NCI-H2029 (cell line): ENCODE measurements around the gene FIGLA.
A peak's percentile ranks its signal among the peaks of the same experiment; 100 is the strongest.
"Not testable (repeated sequence)": the region's sequence is repeated elsewhere in the genome, so short reads cannot be mapped to it uniquely, and the experiment has no call there.

Experiments used
- DNase-seq: peaks from one replicate; lab custom pipeline; 2025; lab: John Stamatoyannopoulos, UW

The FIGLA gene

DNA sequence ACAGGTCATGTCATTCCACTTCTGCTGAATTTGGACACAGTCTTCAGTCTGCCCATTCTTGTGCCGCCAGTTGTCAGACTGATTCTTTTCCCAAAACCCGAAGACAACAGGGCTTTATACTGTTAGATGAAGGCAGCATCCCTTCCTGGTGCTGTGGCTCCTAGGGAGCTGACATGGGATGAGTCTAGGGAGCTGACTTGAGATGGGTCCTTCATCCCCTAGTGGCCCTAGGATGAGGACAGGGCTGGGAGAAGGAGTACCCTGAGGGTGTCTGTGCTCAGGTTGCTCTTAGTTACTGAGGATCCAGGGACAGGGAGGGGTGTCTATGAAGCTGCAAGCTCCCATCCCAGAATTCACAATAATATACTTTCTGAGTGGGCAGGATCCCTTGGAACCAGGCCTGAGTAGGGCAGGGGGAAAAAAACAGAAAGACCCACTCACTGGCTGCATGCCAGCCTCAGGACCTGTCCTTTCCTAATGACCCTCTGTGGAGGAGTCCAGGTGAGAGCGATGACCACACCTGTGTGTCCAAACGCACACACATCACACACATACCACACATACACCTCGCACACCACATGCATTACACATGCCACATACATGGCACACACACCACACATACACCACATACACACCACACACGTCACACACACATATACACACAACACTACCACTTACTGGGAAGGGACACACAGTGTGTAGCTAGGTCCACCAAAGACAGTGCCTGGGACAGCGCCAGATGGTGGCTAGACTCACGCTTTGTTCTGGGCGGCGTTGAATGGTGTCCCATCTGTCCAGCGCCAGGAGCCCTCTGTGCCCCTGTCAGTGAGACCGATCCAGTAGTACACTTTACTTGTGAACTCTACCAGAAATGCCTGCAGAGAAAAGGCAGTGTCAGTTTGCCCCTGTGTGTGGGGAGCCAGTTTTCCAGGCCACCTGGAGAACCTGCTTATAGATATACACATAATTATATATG is 18.8 kb upstream of the FIGLA start:
- DNase-seq, result no peak

DNA sequence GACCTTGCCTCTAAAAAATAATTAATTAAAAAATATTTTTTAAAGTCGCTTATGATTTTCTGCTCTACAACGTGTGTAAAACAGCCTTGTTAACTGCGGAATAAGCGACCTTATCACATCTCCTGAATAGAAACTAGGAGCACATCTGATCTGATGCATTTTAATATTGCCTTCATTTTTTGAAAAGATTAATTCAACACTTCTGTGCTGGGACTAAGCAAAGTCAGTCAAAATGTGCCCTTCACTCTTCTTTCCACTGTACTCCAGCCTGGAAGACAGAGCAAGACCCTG is 17.3 kb upstream of the FIGLA start:
- no peak for DNase-seq

DNA sequence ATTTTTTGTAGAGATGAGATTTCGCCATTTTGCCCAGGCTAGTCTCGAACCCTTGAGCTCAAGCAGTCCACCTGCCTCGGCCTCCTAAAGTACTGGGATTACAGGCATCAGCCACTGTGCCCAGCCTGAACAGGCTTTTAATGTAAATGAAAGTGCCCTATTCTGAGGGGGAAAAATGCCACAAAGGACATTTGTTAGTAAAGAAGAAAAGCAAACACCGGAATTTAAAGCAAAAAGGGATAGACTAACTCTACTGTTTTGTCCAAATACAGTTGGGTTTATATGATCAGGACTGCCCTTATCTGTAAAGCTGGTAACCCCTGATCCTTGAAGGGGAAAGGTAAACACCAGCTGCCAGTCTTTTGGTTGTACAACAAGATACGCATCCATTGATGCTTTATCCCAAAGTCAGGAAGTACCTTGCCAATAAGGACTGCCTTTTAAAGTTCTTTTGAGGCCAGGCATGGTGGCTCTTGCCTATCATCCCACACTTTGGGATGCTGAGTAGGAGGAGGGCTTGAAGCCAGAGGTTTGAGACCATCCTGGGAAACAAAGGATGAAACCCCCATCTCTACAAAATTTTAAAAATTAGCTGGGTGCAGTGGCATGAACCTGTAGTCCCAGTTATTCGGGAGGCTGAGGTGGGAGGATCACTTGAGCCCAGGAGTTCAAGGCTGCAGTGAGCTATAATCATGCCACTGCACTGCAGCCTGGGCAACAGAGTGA is 16.8 kb upstream of the FIGLA start:
- no peak for DNase-seq

DNA sequence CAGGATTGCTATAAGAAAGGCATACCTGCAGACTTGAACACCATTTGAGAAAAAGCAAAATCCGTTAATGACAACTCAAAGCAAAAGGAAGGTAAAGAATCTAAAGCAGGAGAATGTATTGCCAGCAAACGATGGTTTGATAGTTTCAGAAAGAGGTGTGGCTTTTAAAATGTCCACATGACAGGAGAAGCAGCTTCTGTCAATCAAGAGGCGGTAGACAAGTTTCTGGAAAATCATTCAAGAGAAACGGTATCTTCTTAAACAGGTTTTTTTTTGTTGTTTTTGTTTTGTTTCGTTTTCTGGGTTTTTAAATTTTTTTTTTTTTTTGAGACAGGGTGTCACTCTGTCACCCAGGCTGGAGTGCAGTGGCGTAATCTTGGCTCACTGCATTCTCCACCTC is 16.2 kb upstream of the FIGLA start:
- no peak for DNase-seq

DNA sequence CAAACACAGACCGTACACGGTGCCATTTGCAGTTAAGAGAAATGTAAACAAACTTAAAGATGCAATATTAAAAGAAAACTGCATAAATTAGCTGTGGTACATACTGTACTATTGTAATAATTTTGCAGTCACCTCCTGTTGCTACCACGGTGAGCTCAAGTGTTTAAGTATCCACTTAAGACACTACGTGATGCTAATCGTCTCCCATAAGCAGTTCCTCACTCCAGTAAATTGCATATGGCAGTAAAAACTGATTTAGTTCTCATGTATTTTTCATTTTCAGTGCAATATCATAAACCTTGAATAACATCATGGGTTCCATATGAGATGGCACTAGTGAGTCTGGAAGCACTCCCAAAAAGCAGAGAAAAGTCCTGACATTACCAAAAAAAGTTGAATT is 15.6 kb upstream of the FIGLA start:
- DNase-seq, result peak; percentile 68

DNA sequence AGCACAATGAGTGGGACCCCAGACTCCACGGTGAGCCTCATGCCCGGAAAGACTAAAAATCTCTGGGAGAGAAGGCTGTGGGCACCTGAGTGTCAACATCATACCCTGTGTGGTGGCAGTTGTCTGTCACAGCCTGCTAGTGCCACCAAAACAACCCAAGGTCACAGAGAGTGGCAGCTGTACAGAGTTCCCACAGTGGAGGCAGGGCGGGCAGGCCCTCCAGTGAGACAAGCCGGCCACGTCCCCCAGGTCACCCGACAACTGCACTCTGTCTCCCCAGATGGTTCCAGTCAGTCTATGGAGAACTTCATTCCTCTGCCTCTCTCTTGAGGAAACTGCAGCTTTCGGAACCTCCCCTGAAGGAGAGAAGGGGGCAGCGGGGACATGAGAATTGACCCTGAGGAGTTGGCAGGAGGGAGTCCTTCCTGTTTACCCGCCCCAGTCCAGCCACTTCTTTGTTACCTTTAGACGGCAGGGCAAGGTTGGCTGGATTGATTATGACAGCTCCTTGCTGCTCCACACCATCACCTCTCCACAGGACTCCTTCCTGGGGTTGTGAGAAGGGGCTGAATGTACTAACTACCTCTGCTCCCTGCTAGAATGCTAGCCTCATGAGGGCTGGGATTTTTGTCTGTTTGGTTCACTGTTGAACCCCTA is 11.3 kb upstream of the FIGLA start:
- no peak for DNase-seq

DNA sequence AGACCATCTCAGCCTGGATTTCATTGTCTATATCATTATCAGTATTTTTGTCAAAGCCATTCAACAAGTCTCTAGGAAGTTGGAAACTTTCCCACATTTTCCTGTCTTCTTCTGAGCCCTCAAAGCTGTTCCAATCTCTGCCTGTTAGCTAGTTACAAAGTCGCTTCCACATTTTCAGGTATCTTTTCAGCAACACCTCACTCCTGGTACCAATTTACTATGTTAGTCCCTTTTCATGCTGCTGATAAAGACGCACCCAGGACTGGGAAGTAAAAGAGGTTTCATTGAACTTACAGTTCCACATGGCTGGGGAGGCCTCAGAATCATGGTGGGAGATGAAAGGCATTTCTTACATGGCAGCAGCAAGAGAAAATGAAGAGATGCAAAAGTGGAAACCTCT is 9.3 kb upstream of the FIGLA start:
- DNase-seq, result no peak

DNA sequence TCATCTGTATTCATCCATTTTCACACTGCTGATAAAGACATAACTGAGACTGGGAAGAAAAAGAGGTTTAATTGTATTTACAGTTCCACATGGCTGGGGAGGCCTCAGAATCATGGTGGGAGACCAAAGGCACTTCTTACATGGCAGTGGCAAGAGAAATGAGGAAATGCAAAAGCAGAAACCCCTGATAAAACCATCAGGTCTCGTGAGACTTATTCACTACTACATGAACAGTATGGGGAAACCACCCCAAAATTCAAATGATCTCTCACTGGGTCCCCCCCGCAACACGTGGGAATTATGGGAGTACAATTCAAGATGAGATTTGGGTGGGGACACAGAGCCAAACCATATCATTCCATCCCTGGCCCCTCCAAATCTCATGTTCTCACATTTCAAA is 7.6 kb upstream of the FIGLA start:
- not testable (repeated sequence) for DNase-seq

DNA sequence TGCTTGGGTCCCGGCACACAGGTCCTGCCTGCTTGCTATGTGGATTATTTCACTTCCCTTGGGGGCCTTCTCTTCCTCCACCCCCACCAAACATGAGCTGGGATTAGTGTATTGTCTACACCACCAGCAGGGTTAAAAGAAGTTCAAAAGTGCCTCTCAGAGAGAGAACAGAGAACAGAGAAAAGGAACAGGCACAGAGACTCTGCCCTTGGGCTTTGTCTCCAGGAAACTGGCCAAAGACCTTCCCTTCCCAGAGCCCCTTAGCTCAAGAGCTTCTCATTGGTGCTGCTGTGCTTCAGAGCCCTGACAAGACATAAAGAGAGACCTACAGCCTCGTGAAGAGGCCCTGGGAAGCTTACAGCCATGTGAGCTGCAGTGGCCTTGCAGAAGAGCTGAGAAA is 7.1 kb upstream of the FIGLA start:
- DNase-seq, result no peak

DNA sequence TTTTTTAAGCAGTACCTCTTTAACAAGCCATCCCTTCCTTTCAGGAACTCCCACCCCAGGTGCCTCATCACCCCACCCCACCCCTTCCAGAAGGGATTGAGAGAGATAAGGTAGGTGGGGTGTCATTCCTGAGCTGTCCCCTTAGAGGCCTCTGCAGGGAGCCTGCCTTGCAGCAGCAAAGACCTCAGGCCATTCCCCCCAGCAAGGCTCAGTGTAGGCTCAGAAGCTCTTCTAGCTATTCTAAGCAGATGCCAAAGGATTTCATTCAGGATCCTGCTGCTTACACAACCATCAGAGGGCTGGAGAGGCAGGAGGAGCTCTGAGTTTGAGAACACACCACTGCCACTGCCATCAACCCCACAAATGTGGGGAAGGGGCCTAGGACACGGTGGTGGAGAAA is 5.8 kb upstream of the FIGLA start:
- no peak for DNase-seq

DNA sequence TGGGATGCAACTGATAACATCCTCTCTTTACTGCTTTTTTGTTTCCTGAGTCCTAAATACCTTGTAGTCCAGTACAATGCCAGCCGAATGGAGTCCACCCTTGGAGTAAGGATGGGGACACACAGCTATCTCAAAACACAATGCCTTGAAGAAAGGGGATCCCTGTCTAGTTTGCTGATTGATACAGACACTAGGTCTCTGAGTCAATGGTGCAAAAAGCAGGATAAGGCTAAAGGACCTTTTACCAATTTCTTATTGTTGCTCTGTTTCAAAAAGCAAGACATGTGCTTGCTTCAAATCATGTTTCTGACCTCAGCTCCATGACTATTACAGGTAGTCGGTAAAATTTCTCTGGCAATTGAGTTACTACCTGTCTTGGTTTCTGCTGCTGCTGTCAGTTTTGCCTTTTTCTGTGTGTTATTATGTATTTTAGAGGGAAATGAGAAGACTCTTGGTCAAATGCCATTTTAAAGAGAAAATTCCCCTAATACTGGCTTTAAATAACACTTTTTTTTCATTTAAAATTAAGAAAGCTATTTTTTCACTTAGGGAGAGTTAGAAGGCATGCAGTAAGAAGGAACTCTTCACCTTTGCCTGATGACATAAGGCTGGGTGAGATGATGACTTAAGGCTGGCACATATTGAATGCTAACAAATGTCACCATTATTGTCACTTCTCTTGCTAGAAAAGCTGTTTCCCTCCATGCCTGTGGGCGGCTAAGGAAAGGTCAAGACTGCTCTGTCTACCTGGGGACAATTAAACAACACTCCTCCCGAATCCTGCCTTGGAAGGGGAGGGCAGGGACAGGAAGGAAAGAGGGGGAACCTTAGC is 4.9 kb upstream of the FIGLA start:
- DNase-seq, result no peak

DNA sequence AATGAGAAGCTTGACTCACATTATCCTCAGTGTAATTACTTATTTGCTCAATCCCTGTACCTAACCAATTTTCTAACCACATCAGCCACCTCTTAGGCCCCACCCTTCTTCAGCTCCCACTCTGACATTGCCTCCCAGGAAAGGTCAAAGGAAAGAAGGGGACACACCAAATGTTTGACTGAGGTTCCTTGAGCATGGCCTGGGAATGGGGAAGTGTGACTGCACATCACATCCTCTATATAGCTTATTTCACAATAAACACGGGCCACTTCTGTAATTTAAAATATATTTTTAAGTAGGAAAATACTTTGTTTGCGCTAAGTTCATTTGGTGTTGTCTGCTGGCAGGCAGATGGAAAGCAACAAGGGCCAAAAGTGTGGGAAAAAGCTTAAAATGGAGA is 3.0 kb upstream of the FIGLA start:
- no peak for DNase-seq

DNA sequence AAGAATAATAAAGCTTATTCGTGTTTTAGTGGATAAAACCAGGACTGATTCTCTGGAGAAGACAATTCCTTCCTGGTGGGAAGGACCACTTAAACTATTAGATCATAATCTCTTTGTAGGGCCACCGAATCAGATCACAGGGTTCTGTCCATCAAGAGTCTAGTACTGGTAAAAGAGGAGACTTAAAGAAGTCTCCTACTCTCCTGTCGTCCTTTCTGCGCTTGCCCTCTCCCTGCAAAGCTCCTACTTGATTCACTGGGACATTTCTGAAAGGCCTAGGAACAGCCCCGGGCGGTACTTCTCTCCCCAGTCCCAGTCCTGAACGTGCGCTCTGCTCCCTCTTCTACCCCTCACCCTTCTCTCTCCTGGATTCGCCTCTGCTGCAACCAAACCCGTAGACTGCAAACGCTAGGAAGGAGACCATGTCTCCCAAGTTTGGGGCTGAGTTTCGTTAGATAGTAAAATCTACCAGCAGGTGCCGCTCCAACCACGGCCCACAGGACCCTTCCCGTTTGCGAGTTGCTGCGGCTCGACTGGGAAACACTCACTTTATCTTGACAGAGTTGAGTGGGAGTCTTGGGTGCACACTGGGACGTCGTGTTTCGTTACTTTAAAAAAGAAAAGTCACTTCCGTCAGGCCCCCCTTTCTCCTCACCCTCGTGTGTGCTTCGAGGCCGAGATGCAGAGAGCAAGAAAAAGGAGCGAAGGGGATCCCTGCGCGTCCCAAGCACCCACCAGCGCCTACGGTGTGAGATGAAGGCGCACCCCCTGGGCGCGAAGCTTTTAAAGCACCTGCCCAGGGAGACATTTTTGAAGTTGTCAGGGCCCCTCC is 923 bp downstream of the FIGLA start:
- peak; percentile 54 for DNase-seq

DNA sequence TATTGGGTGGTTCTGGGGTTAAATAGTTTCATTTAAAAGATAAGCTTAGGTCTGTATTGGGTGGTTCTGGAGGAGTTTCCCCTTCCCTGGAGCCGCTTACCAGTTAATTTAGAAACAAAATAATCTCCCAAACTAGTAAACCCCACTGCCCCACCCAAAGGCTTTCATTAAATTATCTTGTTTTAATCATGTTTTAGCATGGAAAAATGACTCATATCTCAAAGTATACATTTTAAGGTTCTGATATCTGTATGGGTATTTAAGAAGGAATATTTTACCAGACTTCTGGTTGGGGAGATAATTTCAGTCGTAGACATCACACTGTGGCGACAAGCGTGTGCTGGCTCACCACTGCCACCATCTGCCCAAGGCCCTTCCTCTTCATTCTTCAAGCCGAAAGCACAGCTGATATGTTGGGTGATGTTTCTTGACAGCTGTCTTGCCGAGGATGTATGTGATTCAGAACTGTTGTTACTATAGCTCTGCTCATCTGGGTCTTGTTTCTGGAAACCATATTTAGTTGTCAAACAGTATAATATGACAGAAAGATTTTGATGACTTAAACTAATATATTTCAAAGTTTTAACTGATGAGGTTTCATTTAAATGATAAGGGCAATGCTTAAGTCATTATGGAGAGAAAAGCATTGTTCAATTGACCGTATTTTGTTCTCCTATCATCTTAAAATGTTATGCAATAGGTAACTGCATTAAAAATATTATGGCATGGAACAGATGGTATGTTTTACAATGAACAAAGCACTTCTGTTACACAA is 5.1 kb downstream of the FIGLA start:
- DNase-seq, result peak; percentile 19

DNA sequence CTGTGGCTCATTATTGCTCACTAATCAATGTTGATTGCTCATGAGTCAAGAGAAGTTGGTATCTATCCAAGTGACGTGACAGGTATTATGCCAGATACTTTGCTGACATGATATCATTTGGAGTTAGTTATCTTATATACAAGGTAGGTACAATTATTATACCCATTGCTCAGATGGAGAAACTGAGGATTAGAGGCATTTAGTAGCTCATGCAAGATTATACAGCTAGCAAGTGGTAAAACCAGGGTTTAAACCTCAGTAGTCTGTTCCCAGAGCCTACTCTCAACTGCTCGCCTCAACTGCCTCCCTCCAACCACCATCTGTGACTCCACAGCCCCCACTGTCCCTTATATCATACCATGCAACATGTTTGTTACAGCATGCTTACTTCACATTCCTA is 6.1 kb downstream of the FIGLA start:
- no peak for DNase-seq

DNA sequence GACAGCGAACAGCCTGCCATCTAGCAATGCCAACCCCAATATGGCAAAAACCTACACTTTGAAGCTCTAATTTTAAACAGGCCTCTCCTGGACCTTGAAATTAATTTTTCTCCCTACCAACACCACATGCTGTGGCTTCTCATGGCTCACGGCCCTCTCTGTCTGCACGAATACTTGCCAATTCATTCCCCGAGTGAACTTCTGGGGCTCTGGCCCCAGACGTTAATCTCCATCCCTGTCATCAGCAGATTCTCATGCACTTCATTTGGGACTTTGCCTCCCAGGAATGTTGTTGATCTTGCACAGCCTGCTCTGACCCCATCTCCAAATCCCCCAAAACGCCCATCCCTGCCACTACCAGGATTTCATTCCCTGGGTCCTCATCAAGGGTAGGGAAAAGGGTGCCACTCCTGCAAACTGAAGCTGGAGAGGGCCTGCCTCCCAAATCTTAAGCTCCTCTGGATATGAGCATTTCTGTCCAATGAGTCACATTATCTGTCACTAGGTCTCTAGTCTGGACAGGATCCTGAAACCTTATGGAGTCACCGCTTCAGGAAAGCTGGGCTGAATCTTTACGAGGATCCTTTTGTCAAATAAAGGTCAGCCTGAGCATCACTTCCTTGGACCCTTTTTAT is 10.4 kb downstream of the FIGLA start:
- DNase-seq, result no peak

DNA sequence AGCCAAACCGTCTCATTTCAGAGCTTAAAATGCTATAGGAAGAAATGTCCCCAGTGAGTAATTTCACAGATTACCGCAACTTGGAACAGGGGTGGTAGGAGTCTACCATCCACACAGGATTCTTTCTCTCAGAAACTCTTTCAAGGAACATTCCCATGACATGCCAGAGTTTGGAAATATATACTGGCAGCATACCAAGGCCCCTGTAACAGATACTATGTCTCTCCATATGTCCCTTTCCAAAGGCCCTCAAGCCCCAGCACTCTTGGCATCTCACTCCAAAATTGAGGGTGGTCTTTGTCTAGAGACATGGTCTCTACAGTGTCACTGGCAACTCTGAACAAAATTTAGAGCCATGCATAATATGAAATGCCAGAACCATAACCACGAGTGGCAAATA is 11.0 kb downstream of the FIGLA start:
- no peak for DNase-seq

DNA sequence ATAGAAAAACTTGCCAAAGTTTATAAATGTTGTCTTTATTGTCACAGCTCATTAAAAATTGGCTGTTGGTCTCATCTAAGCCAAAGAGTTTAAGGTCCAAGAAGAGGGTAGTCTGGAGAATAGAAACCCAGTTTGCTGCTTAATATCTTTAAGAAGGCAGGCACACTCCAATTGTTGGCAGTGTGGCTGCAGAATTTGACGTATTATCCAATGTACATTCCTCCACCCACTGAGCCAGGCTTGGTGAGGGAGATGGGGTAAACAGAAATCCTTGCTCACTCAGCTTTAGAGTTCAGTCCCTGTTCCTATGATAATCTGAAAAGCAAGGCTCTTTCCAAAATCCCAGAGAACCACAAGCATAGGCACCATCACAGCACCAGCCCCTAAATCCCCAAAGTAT is 11.8 kb downstream of the FIGLA start:
- no peak for DNase-seq

DNA sequence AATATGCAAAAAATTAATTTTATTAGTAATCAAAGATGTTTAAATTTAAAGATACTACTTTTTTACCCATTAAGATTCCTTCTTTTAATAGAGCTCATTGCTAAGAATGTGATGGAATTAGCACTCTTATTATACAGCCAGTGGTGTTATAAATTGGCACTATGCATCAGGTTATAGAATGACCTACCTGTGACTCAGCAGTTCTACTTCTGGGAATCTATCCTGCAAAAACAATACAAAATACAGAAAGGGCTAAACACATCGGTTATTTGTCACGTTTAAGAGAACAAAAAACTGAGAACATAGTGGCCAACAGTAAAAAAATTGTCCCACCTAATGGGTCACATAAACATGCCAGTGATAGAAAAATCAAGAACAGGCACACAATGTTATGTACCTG is 13.0 kb downstream of the FIGLA start:
- DNase-seq, result no peak

DNA sequence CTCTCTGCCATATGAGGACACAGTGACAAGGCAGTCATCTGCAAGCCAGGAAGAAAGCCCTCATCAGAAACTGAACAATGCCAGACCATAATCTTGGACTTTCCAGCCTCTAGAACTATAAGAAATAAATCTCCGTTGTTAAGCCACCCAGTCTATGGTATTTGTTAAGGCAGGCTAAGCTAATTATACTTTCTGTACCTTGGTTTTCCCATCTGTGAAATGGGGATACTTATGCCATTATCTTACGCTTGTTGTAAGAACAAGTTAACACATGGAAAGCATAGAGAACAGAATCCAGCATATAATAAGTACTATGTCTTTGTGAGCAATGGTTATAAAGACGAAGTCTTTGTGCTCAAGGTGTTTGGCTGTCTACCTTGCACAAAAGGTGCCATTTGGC is 14.2 kb downstream of the FIGLA start:
- DNase-seq, result no peak
